Adrenal gland (tissue), 12 donors: ENCODE results near the gene SAMD4B. TPM values are rescaled to one million over a fixed set of nuclear protein-coding genes. Genes with fewer than 3 reads are reported as not detected.

Experiments
- DNase-seq, 7 donors: peaks; one replicate each; pipeline ENCODE4 v3.0.0-alpha.2; 2019 to 2020
- H3K27ac ChIP-seq, 5 donors: fragments of 200-600 bp; sonication (generic) in 4 of 5; 1 replicate in 3 of 5; 2 replicates in 2 of 5; pipeline versions ENCODE4 v1.5.1 to v1.8.0; 2016 to 2020; ENCODE audit warnings: mild to moderate bottlenecking in 1 of 5
- H3K27me3 ChIP-seq: fragments of 200-600 bp; 2 replicates; pipeline ENCODE4 v1.8.0; 2021
- H3K36me3 ChIP-seq, 2 donors: fragments of 200-600 bp; replicated peaks in 1 of 2; 1 replicate in 1 of 2; 2 replicates in 1 of 2; pipeline versions ENCODE4 v1.5.1 to v1.8.0; 2018 to 2022
- H3K4me1 ChIP-seq, 2 donors: fragments of 200-600 bp; replicated peaks in 1 of 2; 1 replicate in 1 of 2; 2 replicates in 1 of 2; pipeline versions ENCODE4 v1.5.1 to v1.8.0; 2018 to 2021
- H3K4me3 ChIP-seq, 4 donors: fragments of 200-600 bp; sonication (generic) in 3 of 4; one replicate each; pipeline ENCODE4 v1.5.1; 2016 to 2018
- H3K9me3 ChIP-seq, 3 donors: fragments of 200-600 bp; sonication (generic) in 1 of 3; replicated peaks in 1 of 3; 1 replicate in 2 of 3; 2 replicates in 1 of 3; pipeline versions ENCODE4 v1.5.1 to v1.8.0; 2016 to 2021
- POLR2A ChIP-seq, 2 donors: fragments of 450-650 bp; IDR thresholded peaks; one replicate each; pipeline ENCODE4 v1.6.1; 2017; ENCODE audit warnings: antibody characterized with exemption in 2 of 2, mild to moderate bottlenecking in 2 of 2, moderate library complexity in 1 of 2
- WGBS, 4 donors: extraction: QIAGEN DNeasy Blood & Tissue Kit in 2 of 4; methylation state at CpG; one replicate each; pipeline versions ENCODE4 v1.1.5 to v1.1.7; 2013 to 2017; 5-methylcytosine and 5-hydroxymethylcytosine counted together
- intact Hi-C, 2 donors: fragments of 100-400 bp; cut with DNase I; formaldehyde crosslinking; loops; one replicate each; pipeline versions ENCODE4 v1.14.1 to v1.15.0; 2022 to 2023
- polyA plus RNA-seq, 3 donors: library from polyadenylated mRNA; stranded (reverse); fragments of 200-250 nt in 2 of 3; fragments of 350-450 nt in 1 of 3; fragmentation: Illumina TruSeq in 1 of 3; extraction: RNeasy Lipid Tissue Mini Kit (QIAGEN cat#74804) in 1 of 3; gene quantifications; one replicate each; pipeline ENCODE4 v1.2.3, GENCODE V29; 2013 to 2014
- total RNA-seq, 9 donors: library from RNA; depleted of rRNA in 4 of 9; stranded (reverse); fragments of >200 nt in 4 of 9; fragments of 120-200 nt in 1 of 9; fragmentation: NEBNext Ultra II Directional in 1 of 9; extraction: Animal tissue kit (Norgen Biotek cat#: 25700) in 1 of 9; gene quantifications; one replicate each; pipeline versions ENCODE4 v1.1.0 to v1.2.4, GENCODE V29; 2013 to 2023
- TF ChIP-seq, protein P1 (sequence below), 6 experiments: fragments of 450-650 bp in 4 of 6; fragments of 200-600 bp in 2 of 6; sonication (generic) in 1 of 6; IDR thresholded peaks; 1 replicate in 5 of 6; 2 replicates in 1 of 6; pipeline versions ENCODE4 v1.5.1 to v1.8.0; 2016 to 2021; ENCODE audit warnings: antibody characterized with exemption in 6 of 6, mild to moderate bottlenecking in 2 of 6, moderate library complexity in 1 of 6
- donor health status: healthy with polysubstance abuse.
- donor health status: Bipolar disorder and iron deficiency.
- donor health status: DM: yes; HTN: yes; CAD: no.
- donor health status: DM: no; HTN: no; CAD: no.
- donor health status: DM: no; HTN: no; CAD: no.
- donor health status: DM: yes; HTN: yes; CAD: no.

Gene SAMD4B
- total and polyA plus RNA-seq, 12 donors: 37.9 to 280 (median 98.6) TPM

- peak in 1 of 7 donors; percentile 45 for DNase-seq
- Histone ChIP-seq H3K27me3 (no peaks in the 10 kb centered on the region), H3K4me3 (no peak overlapping the region), H3K4me1 (peaks cover 35 to 61% of the 10 kb centered on the region in 2 donors), H3K9me3 (no peaks in the 10 kb centered on the region), H3K36me3 (peaks cover 0 to under 1% of the 10 kb centered on the region in 2 donors), H3K27ac (peak overlapping the region; percentile 93 to 100 (median 98))
- intact Hi-C loops: no loop called here
- whole genome bisulfite sequencing, 4 donors: 40 to 55% (median 47%) methylated on average over 3 to 4 of the region's 4 CpGs
- no peak for TF ChIP-seq POLR2A (IDR thresholded peaks at IDR 0.05)
- TF ChIP-seq, protein P1, sequence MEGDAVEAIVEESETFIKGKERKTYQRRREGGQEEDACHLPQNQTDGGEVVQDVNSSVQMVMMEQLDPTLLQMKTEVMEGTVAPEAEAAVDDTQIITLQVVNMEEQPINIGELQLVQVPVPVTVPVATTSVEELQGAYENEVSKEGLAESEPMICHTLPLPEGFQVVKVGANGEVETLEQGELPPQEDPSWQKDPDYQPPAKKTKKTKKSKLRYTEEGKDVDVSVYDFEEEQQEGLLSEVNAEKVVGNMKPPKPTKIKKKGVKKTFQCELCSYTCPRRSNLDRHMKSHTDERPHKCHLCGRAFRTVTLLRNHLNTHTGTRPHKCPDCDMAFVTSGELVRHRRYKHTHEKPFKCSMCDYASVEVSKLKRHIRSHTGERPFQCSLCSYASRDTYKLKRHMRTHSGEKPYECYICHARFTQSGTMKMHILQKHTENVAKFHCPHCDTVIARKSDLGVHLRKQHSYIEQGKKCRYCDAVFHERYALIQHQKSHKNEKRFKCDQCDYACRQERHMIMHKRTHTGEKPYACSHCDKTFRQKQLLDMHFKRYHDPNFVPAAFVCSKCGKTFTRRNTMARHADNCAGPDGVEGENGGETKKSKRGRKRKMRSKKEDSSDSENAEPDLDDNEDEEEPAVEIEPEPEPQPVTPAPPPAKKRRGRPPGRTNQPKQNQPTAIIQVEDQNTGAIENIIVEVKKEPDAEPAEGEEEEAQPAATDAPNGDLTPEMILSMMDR (IDR thresholded peaks at IDR 0.05): no peak
Measured at GRCh38 chr19:39401070-39401548, 58.9 kb downstream of the SAMD4B start.

DNA sequence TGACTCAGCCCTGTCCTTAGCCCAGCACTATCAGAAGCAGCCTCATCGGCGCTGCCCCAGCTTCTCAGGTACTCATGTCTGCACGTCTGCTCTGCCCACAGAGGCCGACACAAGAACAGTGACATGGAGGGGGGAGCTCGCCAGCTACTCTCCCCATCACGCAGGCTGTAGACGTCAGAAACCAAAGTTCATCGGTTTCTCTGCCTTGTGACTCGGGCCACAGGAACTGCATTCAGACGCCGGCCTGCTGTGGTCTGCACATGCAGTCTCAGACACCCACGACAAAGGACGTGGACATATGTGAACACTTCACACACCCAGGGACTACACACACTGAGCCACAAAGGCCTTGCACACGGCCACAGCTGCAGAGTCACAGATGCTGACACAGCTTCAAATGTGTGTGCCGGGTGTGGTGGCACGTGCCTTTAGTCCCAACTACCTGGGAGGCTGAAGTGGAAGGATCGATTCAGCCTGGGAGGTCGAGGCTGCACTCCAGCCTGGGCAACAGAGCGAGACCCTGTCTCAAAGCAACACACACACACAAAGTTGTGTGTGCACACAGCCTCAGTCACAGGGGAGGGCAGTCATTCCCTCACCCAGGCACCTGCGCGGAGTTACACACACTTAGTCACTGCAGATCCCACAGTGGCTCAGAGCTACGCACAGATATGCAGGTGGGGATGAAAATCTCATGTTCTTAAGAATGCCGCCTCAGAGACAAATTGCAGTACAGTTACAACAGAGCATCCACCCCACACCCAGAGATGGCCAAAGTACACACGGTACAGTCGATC is 59.5 kb downstream of the SAMD4B start:
- Histone ChIP-seq H3K27me3 (no peaks in the 10 kb centered on the region), H3K4me1 (peaks cover 35 to 62% of the 10 kb centered on the region in 2 donors), H3K4me3 (no peak overlapping the region), H3K27ac (peak overlapping the region; percentile 93 to 100 (median 98)), H3K9me3 (no peaks in the 10 kb centered on the region), H3K36me3 (no peaks in the 10 kb centered on the region)
- 24 to 39% (median 28%) methylated on average over 13 to 25 of the region's 25 CpGs for WGBS, 4 donors
- peak; percentile 34 to 69 for TF ChIP-seq POLR2A (IDR thresholded peaks at IDR 0.05)
- TF ChIP-seq, protein P1 (IDR thresholded peaks at IDR 0.05): peak in 2 of 6 experiments; percentile 4 to 11
- intact Hi-C loops: no loop called here
- DNase-seq: peak; percentile 74 to 92 (median 89)

DNA sequence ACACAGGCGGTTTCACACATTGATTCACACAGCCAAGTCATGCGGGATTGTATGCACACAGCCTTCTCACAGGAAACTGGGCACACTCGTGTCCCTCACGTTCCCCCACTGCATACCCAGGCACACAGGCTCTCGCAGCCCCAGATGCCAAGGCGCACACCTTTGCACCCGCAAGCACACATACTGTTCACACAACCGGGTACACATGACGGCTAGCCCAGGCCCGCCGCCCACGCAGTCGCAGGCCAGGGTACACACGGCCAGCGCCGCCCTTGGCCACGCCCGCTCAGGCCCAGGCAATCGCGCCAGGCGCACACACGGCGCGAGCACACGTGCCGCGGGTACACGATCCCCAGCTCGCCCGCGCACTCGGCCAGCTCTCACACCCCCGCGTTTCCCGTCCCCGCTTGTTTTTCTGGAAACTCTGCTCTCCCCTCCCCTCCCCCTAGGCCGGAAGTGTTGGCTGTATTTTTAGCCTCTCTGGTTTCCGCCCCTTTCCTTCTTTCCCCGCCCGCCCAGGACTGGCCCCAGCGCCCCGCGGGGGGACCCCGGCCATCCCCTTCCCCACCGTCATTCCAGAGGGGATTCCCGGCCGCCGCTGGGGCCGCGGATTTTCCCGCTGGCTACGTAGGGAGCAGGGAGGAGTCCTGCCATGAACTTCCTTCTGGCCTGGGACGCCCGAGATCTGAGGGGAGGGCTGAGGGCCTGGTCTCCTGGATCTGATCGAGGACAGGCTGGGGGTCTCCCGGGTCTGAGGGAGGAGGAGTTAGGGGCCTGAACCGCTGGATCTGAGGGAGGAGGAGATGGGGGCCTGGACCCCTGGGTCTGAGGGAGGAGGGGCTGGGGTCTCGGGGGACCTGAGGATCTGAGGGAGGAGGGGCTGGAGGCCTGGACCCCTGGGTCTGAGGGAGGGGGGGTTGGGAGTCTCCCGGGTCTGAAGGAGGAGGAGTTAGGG is 60.4 kb downstream of the SAMD4B start:
- WGBS, 4 donors: 1 to 3% (median 2%) methylated on average over 23 to 59 of the region's 59 CpGs
- Histone ChIP-seq H3K27me3 (no peaks in the 10 kb centered on the region), H3K9me3 (no peaks in the 10 kb centered on the region), H3K4me1 (peaks cover 31 to 56% of the 10 kb centered on the region in 2 donors), H3K4me3 (peak overlapping the region in 2 of 4 donors; percentile 21 to 58), H3K27ac (peak overlapping the region; percentile 96 to 100 (median 99)), H3K36me3 (peaks cover 0 to 1% of the 10 kb centered on the region in 2 donors)
- peak; percentile 87 to 96 (median 94) for DNase-seq
- intact Hi-C loops: no loop called here
- TF ChIP-seq, protein P1 (IDR thresholded peaks at IDR 0.05): no peak
- peak in 1 of 2 donors; percentile 55 for TF ChIP-seq POLR2A (IDR thresholded peaks at IDR 0.05)
